Measurements from ENCODE around the gene GPATCH1. TPM values are rescaled to one million over a fixed set of nuclear protein-coding genes. Genes with fewer than 3 reads are reported as not detected.

Gene GPATCH1
- total and polyA plus RNA-seq, 2 of the 4 experiments (the other 2 are of a cell fraction): 5.1 to 7.5 TPM

DNA sequence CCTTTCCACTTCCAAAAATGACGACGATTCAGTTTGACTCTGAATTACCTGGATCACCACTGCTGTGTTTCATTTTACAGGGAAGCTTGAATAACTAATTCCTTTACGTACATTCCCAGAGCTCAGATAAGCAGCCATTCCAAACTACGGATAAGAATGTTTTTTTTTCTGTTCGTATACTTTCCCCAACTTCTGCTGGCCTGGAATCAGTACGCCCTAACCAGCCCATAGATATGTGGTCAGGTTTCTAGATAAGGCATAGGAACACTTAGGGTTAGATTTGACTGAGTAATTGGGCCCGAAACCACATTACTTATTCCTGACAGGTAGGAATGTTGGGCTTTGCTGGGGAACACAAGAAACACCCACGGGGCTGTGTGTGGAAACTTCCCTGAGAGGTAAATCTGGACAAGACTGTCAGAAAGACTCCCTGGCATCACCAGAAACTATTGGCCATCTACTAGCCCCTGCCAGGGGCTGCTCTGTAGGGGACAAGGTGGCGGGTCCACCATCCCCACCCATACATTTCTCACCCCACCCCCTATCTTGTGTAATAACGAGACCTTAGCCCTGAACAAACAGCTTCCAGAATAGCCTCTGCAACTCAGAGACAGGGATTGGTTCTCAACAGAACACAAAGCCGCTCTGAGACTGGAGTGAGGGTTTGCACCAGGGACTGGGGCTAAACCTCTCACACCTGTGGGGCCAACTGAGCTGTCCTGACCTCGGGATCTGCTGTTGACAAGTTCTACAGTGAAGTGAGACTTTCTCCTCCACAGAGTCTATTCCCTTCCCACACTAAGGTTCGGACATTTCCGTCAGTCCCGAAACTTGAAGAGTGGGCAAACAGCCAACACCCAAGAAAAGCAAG, 31.9 kb upstream of the GPATCH1 start:
- Histone ChIP-seq H3K27me3 (ENCODE audit: control insufficient read depth, insufficient read depth, low read length) (no peaks in the 10 kb centered on the region), H3K79me1 (ENCODE audit: low read depth in 1 of 2, low read length in 2 of 2) (peaks cover 0 to 3% of the 10 kb centered on the region in 2 experiments; a peak in 1 of 4 replicates), H2AFZ (replicated peaks; ENCODE audit: low read length, poor library complexity) (no peak overlapping the region), H3K4me1 (ENCODE audit: control insufficient read depth, insufficient read depth, low read length) (peaks cover 3% of the 10 kb centered on the region; the same call in 1 of the 2 replicates), H3K27ac (ENCODE audit: insufficient read depth, low read length) (no peak overlapping the region), H4K8ac (ENCODE audit: low read depth in 2 of 2, low read length in 2 of 2) (no peak overlapping the region), H2BK120ac (ENCODE audit: low read depth, low read length) (no peak overlapping the region), H3K56ac (ENCODE audit: extremely low read depth, insufficient read depth, low read length) (no peak overlapping the region), H3K9me1 (ENCODE audit: insufficient read depth, low read length) (no peaks in the 10 kb centered on the region), H3K36me3 (ENCODE audit: control insufficient read depth, insufficient read depth, low read length) (no peaks in the 10 kb centered on the region), H3K18ac (ENCODE audit: low read depth, low read length) (no peak overlapping the region), H4K91ac (ENCODE audit: insufficient read depth, low read depth, low read length) (no peak overlapping the region), H2AK5ac (ENCODE audit: low read depth, low read length) (no peak overlapping the region), H3K4me2 (ENCODE audit: low read depth, low read length) (no peak overlapping the region), H3K4me3 (ENCODE audit: insufficient read depth, low read depth, low read length) (no peak overlapping the region), H4K5ac (ENCODE audit: low read depth, low read length) (no peak overlapping the region; the same call in 1 of the 2 replicates), H3K23ac (ENCODE audit: low read depth, low read length) (no peak overlapping the region), H2BK15ac (ENCODE audit: low read depth, low read length) (no peak overlapping the region), H3K4ac (ENCODE audit: low read depth, low read length) (no peak overlapping the region), H3K9ac (ENCODE audit: low read depth, low read length) (no peak overlapping the region), H3K14ac (replicated peaks; ENCODE audit: low read depth, low read length) (no peak overlapping the region), H4K20me1 (ENCODE audit: insufficient read depth, low read length) (no peaks in the 10 kb centered on the region), H2BK5ac (ENCODE audit: low read depth, low read length, poor library complexity, severe bottlenecking) (no peak overlapping the region), H2BK20ac (ENCODE audit: low read depth, low read length) (no peak overlapping the region), H3K9me3 (ENCODE audit: control insufficient read depth, insufficient read depth, low read length) (no peaks in the 10 kb centered on the region), H2AK9ac (replicated peaks; ENCODE audit: low read depth, low read length, poor library complexity) (no peak overlapping the region)
- WGBS, 2 experiments (ENCODE audit: extremely low coverage in 2 of 2, insufficient read length in 1 of 2): 83% methylated on average over 2 of the region's 15 CpGs; no CpG with 5 or more reads in 1 of the 2 experiments
- intact Hi-C loops (cut with micrococcal nuclease) (no loop called here), dilution Hi-C loops (cut with HindIII; ENCODE audit: low sequenced_read_pairs, unreplicated experiment) (no loop called here), in situ Hi-C loops (cut with MboI; ENCODE audit: low sequenced_read_pairs) (no loop called here)
- peak; percentile 24 for DNase-seq
- BruUV-seq (replicated peaks): no TSS peak
- ATAC-seq (ENCODE audit: low read depth): no peak
- ChIA-PET POLR2A (ENCODE audit: unreplicated experiment) (no interaction called here), CTCF (interaction anchor here (1.0 kb wide), 1 partner anchor 17 kb away, joined by 3 read pairs; no protein-coding TSS in a partner anchor)
- TF ChIP-seq MAZ (IDR thresholded peaks at IDR 0.05; ENCODE audit: borderline replicate concordance, low read depth, low read length) (no peak), CEBPB (IDR thresholded peaks at IDR 0.05; ENCODE audit: low read depth, low read length) (no peak), RAD21 (IDR thresholded peaks at IDR 0.05; ENCODE audit: low read length) (no peak), MAFK (IDR thresholded peaks at IDR 0.05; ENCODE audit: low read depth, low read length) (no peak), CHD1 (IDR thresholded peaks at IDR 0.05; ENCODE audit: low read depth, low read length) (no peak), SMC3 (IDR thresholded peaks at IDR 0.05; ENCODE audit: low read depth, low read length) (no peak), FOS (IDR thresholded peaks at IDR 0.05; ENCODE audit: low read depth, low read length) (no peak), RFX5 (IDR thresholded peaks at IDR 0.05; ENCODE audit: low read depth, low read length) (no peak), MXI1 (IDR thresholded peaks at IDR 0.05; ENCODE audit: borderline replicate concordance, low read depth, low read length) (no peak), POLR2A (IDR thresholded peaks at IDR 0.05; ENCODE audit: low read depth, low read length) (no peak), BHLHE40 (IDR thresholded peaks at IDR 0.05; ENCODE audit: low read depth, low read length) (no peak)
- TF ChIP-seq, protein P1, sequence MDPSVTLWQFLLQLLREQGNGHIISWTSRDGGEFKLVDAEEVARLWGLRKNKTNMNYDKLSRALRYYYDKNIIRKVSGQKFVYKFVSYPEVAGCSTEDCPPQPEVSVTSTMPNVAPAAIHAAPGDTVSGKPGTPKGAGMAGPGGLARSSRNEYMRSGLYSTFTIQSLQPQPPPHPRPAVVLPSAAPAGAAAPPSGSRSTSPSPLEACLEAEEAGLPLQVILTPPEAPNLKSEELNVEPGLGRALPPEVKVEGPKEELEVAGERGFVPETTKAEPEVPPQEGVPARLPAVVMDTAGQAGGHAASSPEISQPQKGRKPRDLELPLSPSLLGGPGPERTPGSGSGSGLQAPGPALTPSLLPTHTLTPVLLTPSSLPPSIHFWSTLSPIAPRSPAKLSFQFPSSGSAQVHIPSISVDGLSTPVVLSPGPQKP (IDR thresholded peaks at IDR 0.05; ENCODE audit: borderline replicate concordance, low read depth, low read length): no peak
- TF ChIP-seq, protein P2, sequence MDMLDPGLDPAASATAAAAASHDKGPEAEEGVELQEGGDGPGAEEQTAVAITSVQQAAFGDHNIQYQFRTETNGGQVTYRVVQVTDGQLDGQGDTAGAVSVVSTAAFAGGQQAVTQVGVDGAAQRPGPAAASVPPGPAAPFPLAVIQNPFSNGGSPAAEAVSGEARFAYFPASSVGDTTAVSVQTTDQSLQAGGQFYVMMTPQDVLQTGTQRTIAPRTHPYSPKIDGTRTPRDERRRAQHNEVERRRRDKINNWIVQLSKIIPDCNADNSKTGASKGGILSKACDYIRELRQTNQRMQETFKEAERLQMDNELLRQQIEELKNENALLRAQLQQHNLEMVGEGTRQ (IDR thresholded peaks at IDR 0.05; ENCODE audit: low read depth, low read length): no peak

Measured in IMR-90 (cell line).